ENCODE data around the gene PARD3B. TPM values are rescaled to one million over a fixed set of nuclear protein-coding genes. Genes with fewer than 3 reads are reported as not detected.

The PARD3B gene
- total and polyA plus RNA-seq, 2 of the 13 experiments (the other 11 are each of a cell fraction or from before 2014, with no cell fraction given): 0.71 to 2.3 TPM

GRCh38 chr2:204885747-204886146 is 340.5 kb downstream of the PARD3B start:
- POLR2A ChIA-PET: no interaction called here
- WGBS (ENCODE audit: low lambda C conversion rate): 12% methylated on average over 2 of the region's 2 CpGs
- no peak for ATAC-seq
- no TSS peak for BruUV-seq (replicated peaks)
- H2AFZ ChIP-seq (ENCODE audit: low read length): no peak overlapping the region
- no peaks in the 10 kb centered on the region for H3K79me2 ChIP-seq (ENCODE audit: insufficient read depth, low read length)
- intact Hi-C loops (cut with micrococcal nuclease; ENCODE audit: unreplicated experiment) (loop anchor here (5.0 kb wide), 1 partner anchor 792 kb away; no protein-coding TSS in a partner anchor), in situ Hi-C loops (cut with HindIII; ENCODE audit: extremely low pct_ligation_motif_present, low pct_unique_long_range_greater_than_20kb) (loop anchor here (10.0 kb wide), 1 partner anchor 789 kb away; no protein-coding TSS in a partner anchor)
- no peak overlapping the region for H3K4me3 ChIP-seq (replicated peaks in 1 of 3; ENCODE audit: insufficient read depth in 1 of 3, low read depth in 2 of 3, low read length in 3 of 3)
- H3K27ac ChIP-seq (ENCODE audit: extremely low read length, insufficient read depth, low read length): no peak overlapping the region
- FAIRE-seq: no peak
- H3K4me1 ChIP-seq (ENCODE audit: insufficient read depth, low read length): no peaks in the 10 kb centered on the region
- TF ChIP-seq SMC3 (IDR thresholded peaks at IDR 0.05; ENCODE audit: low read length) (peak; percentile 26; the same call in 1 of the 2 replicates), STAG1 (CRISPR knock-in tag; IDR thresholded peaks at IDR 0.05) (peak; percentile 69), SALL2 (CRISPR knock-in tag; IDR thresholded peaks at IDR 0.05) (no peak), FOXM1 (CRISPR knock-in tag; IDR thresholded peaks at IDR 0.05) (no peak), NFRKB (IDR thresholded peaks at IDR 0.05) (no peak)
- TF ChIP-seq, protein P1, sequence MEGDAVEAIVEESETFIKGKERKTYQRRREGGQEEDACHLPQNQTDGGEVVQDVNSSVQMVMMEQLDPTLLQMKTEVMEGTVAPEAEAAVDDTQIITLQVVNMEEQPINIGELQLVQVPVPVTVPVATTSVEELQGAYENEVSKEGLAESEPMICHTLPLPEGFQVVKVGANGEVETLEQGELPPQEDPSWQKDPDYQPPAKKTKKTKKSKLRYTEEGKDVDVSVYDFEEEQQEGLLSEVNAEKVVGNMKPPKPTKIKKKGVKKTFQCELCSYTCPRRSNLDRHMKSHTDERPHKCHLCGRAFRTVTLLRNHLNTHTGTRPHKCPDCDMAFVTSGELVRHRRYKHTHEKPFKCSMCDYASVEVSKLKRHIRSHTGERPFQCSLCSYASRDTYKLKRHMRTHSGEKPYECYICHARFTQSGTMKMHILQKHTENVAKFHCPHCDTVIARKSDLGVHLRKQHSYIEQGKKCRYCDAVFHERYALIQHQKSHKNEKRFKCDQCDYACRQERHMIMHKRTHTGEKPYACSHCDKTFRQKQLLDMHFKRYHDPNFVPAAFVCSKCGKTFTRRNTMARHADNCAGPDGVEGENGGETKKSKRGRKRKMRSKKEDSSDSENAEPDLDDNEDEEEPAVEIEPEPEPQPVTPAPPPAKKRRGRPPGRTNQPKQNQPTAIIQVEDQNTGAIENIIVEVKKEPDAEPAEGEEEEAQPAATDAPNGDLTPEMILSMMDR (CRISPR knock-in tag; IDR thresholded peaks at IDR 0.05): peak; percentile 50
- H4K20me1 ChIP-seq (ENCODE audit: insufficient read depth, low read length): no peaks in the 10 kb centered on the region
- H3K27me3 ChIP-seq (ENCODE audit: control insufficient read depth in 1 of 2, insufficient read depth in 2 of 2, low read length in 2 of 2): no peaks in the 10 kb centered on the region
- H3K4me2 ChIP-seq (ENCODE audit: low read depth, low read length): no peak overlapping the region
- CTCF ChIA-PET (ENCODE audit: low intra/inter-chr PET ratio, low total read pairs): interaction anchor here (1.0 kb wide), 1 partner anchor 811 kb away, joined by 3 read pairs; no protein-coding TSS in a partner anchor
- peaks cover 20% of the 10 kb centered on the region; the same call in 1 of the 2 replicates for H3K9me3 ChIP-seq (ENCODE audit: low read length)
- no peak overlapping the region for H3K9ac ChIP-seq (ENCODE audit: insufficient read depth, low read depth, low read length)
- peak; percentile 6 for DNase-seq (ENCODE audit: low spot score)
- H3K36me3 ChIP-seq (replicated peaks in 1 of 2; ENCODE audit: control insufficient read depth in 1 of 2, insufficient read depth in 2 of 2, low read length in 2 of 2): no peaks in the 10 kb centered on the region

GRCh38 chr2:204886713-204887112 is 341.4 kb downstream of the PARD3B start:
- in situ Hi-C loops (cut with HindIII; ENCODE audit: extremely low pct_ligation_motif_present, low pct_unique_long_range_greater_than_20kb) (loop anchor here (10.0 kb wide), 1 partner anchor 788 kb away; no protein-coding TSS in a partner anchor), intact Hi-C loops (cut with micrococcal nuclease; ENCODE audit: unreplicated experiment) (loop anchor here (5.0 kb wide), 1 partner anchor 791 kb away; no protein-coding TSS in a partner anchor)
- no peaks in the 10 kb centered on the region for H4K20me1 ChIP-seq (ENCODE audit: insufficient read depth, low read length)
- FAIRE-seq (no peak), ATAC-seq (no peak), DNase-seq (ENCODE audit: low spot score) (no peak)
- WGBS (ENCODE audit: low lambda C conversion rate): 3% methylated on average over 1 of the region's 1 CpG
- POLR2A ChIA-PET: no interaction called here
- no peaks in the 10 kb centered on the region for H3K36me3 ChIP-seq (replicated peaks in 1 of 2; ENCODE audit: control insufficient read depth in 1 of 2, insufficient read depth in 2 of 2, low read length in 2 of 2)
- H3K4me3 ChIP-seq (replicated peaks in 1 of 3; ENCODE audit: insufficient read depth in 1 of 3, low read depth in 2 of 3, low read length in 3 of 3): no peak overlapping the region
- no peaks in the 10 kb centered on the region; a peak in 1 of 5 replicates for H3K27me3 ChIP-seq (ENCODE audit: control insufficient read depth in 1 of 2, insufficient read depth in 2 of 2, low read length in 2 of 2)
- H3K27ac ChIP-seq (ENCODE audit: extremely low read length, insufficient read depth, low read length): no peak overlapping the region
- H3K4me2 ChIP-seq (ENCODE audit: low read depth, low read length): no peak overlapping the region
- BruUV-seq (replicated peaks): no TSS peak
- TF ChIP-seq NR2F1 (CRISPR knock-in tag; IDR thresholded peaks at IDR 0.05): no peak
- no peak for TF ChIP-seq TBX2 (CRISPR knock-in tag; IDR thresholded peaks at IDR 0.05; ENCODE audit: borderline replicate concordance)
- no peak overlapping the region for H3K9ac ChIP-seq (ENCODE audit: insufficient read depth, low read depth, low read length)
- H3K9me3 ChIP-seq (ENCODE audit: low read length): peaks cover 20% of the 10 kb centered on the region; the same call in 1 of the 2 replicates
- CTCF ChIA-PET (ENCODE audit: low intra/inter-chr PET ratio, low total read pairs): no interaction called here
- H3K79me2 ChIP-seq (ENCODE audit: insufficient read depth, low read length): no peaks in the 10 kb centered on the region
- no peak overlapping the region for H2AFZ ChIP-seq (ENCODE audit: low read length)
- H3K4me1 ChIP-seq (ENCODE audit: insufficient read depth, low read length): no peaks in the 10 kb centered on the region

Measured in HepG2 (cell line).